GM23338 (cell line): ENCODE measurements around the gene THSD4.

Experiments used
- CREB1 ChIP-seq: fragments of 250-450 bp; sonication (Bioruptor Pico); IDR thresholded peaks from 2 replicates; pipeline ENCODE4 v1.5.0; 2020; ENCODE audit warnings: low read depth, mild to moderate bottlenecking, moderate library complexity
- EZH2 ChIP-seq: fragments of 200-600 bp; sonication (generic); IDR thresholded peaks from one replicate; pipeline ENCODE4 v1.8.0; 2017; ENCODE audit warnings: antibody characterized with exemption, mild to moderate bottlenecking, low read depth; ENCODE audit not compliant: unreplicated experiment
- EZH2phosphoT487 ChIP-seq: fragments of 200-600 bp; sonication (generic); IDR thresholded peaks from one replicate; pipeline ENCODE4 v1.8.1; 2018; ENCODE audit warnings: antibody characterized with exemption; ENCODE audit not compliant: unreplicated experiment
- JUNB ChIP-seq: IDR thresholded peaks from one replicate; pipeline ENCODE4 v1.6.1; 2016; ENCODE audit warnings: antibody characterized with exemption; ENCODE audit not compliant: unreplicated experiment
- NANOG ChIP-seq: IDR thresholded peaks from 2 replicates; pipeline ENCODE4 v1.6.1; 2016; ENCODE audit warnings: antibody characterized with exemption, borderline replicate concordance
- POLR2AphosphoS5 ChIP-seq: IDR thresholded peaks from 2 replicates; pipeline ENCODE4 v1.6.1; 2016; ENCODE audit warnings: antibody characterized with exemption, low read depth
- STAT1 ChIP-seq: IDR thresholded peaks from one replicate; pipeline ENCODE4 v1.6.1; 2016; ENCODE audit warnings: antibody characterized with exemption; ENCODE audit not compliant: unreplicated experiment
- ZNF114 ChIP-seq: fragments of 250-450 bp; sonication (Bioruptor Pico); IDR thresholded peaks from 2 replicates; pipeline ENCODE4 v1.5.0; 2020; ENCODE audit warnings: mild to moderate bottlenecking, moderate library complexity
- ZNF331 ChIP-seq: fragments of 250-450 bp; sonication (Bioruptor Pico); IDR thresholded peaks from 2 replicates; pipeline ENCODE4 v1.5.0; 2020; ENCODE audit warnings: low read depth, mild to moderate bottlenecking, moderate library complexity
- TF ChIP-seq, protein P1 (sequence below), 2 experiments: fragments of 200-600 bp in 1 of 2; sonication (generic) in 1 of 2; conservative IDR thresholded peaks; 2 replicates each; pipeline versions ENCODE4 v1.5.1 to v1.6.1; 2016 to 2017; ENCODE audit warnings: antibody characterized with exemption in 2 of 2, low read depth in 2 of 2, mild to moderate bottlenecking in 2 of 2, moderate library complexity in 1 of 2
- TF ChIP-seq, protein P2 (sequence below): fragments of 250-450 bp; sonication (Bioruptor Pico); IDR thresholded peaks from 2 replicates; pipeline ENCODE4 v1.5.0; 2020; ENCODE audit warnings: mild to moderate bottlenecking, moderate library complexity
- TF ChIP-seq, protein P3 (sequence below): IDR thresholded peaks from one replicate; pipeline ENCODE4 v1.6.1; 2018; ENCODE audit warnings: antibody characterized with exemption; ENCODE audit not compliant: unreplicated experiment
- TF ChIP-seq, protein P4 (sequence below): IDR thresholded peaks from 2 replicates; pipeline ENCODE4 v1.6.1; 2016; ENCODE audit warnings: antibody characterized with exemption

DNA sequence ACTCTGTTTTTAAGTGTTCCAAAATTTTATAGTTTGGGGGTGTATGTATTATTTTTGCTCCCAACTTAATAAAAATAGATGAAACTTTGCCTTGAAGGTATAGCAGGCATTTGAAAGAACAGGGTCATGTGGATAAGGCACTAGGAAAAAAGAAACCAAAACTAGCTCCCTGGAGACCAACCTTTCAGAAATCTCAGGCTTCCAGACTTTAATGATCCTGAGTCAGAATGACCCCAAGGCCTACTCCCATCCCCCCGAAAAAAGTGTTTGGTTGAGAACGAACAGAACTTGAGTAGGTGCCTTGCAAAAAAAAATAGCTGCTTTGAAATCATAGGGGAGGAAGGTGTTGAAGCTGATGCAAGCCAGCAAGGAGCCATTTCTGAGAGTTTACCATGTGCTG is 309.5 kb downstream of the THSD4 start:
- TF ChIP-seq, protein P1, sequence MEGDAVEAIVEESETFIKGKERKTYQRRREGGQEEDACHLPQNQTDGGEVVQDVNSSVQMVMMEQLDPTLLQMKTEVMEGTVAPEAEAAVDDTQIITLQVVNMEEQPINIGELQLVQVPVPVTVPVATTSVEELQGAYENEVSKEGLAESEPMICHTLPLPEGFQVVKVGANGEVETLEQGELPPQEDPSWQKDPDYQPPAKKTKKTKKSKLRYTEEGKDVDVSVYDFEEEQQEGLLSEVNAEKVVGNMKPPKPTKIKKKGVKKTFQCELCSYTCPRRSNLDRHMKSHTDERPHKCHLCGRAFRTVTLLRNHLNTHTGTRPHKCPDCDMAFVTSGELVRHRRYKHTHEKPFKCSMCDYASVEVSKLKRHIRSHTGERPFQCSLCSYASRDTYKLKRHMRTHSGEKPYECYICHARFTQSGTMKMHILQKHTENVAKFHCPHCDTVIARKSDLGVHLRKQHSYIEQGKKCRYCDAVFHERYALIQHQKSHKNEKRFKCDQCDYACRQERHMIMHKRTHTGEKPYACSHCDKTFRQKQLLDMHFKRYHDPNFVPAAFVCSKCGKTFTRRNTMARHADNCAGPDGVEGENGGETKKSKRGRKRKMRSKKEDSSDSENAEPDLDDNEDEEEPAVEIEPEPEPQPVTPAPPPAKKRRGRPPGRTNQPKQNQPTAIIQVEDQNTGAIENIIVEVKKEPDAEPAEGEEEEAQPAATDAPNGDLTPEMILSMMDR (conservative IDR thresholded peaks at IDR 0.05; ENCODE audit: low read depth in 2 of 2), result no peak
- no peak for TF ChIP-seq STAT1
- no peak for TF ChIP-seq EZH2
- no peak for TF ChIP-seq CREB1
- no peak for TF ChIP-seq EZH2phosphoT487
- no peak for TF ChIP-seq NANOG
- TF ChIP-seq POLR2AphosphoS5, result no peak
- TF ChIP-seq ZNF114 (CRISPR knock-in tag), result no peak
- TF ChIP-seq, protein P2, sequence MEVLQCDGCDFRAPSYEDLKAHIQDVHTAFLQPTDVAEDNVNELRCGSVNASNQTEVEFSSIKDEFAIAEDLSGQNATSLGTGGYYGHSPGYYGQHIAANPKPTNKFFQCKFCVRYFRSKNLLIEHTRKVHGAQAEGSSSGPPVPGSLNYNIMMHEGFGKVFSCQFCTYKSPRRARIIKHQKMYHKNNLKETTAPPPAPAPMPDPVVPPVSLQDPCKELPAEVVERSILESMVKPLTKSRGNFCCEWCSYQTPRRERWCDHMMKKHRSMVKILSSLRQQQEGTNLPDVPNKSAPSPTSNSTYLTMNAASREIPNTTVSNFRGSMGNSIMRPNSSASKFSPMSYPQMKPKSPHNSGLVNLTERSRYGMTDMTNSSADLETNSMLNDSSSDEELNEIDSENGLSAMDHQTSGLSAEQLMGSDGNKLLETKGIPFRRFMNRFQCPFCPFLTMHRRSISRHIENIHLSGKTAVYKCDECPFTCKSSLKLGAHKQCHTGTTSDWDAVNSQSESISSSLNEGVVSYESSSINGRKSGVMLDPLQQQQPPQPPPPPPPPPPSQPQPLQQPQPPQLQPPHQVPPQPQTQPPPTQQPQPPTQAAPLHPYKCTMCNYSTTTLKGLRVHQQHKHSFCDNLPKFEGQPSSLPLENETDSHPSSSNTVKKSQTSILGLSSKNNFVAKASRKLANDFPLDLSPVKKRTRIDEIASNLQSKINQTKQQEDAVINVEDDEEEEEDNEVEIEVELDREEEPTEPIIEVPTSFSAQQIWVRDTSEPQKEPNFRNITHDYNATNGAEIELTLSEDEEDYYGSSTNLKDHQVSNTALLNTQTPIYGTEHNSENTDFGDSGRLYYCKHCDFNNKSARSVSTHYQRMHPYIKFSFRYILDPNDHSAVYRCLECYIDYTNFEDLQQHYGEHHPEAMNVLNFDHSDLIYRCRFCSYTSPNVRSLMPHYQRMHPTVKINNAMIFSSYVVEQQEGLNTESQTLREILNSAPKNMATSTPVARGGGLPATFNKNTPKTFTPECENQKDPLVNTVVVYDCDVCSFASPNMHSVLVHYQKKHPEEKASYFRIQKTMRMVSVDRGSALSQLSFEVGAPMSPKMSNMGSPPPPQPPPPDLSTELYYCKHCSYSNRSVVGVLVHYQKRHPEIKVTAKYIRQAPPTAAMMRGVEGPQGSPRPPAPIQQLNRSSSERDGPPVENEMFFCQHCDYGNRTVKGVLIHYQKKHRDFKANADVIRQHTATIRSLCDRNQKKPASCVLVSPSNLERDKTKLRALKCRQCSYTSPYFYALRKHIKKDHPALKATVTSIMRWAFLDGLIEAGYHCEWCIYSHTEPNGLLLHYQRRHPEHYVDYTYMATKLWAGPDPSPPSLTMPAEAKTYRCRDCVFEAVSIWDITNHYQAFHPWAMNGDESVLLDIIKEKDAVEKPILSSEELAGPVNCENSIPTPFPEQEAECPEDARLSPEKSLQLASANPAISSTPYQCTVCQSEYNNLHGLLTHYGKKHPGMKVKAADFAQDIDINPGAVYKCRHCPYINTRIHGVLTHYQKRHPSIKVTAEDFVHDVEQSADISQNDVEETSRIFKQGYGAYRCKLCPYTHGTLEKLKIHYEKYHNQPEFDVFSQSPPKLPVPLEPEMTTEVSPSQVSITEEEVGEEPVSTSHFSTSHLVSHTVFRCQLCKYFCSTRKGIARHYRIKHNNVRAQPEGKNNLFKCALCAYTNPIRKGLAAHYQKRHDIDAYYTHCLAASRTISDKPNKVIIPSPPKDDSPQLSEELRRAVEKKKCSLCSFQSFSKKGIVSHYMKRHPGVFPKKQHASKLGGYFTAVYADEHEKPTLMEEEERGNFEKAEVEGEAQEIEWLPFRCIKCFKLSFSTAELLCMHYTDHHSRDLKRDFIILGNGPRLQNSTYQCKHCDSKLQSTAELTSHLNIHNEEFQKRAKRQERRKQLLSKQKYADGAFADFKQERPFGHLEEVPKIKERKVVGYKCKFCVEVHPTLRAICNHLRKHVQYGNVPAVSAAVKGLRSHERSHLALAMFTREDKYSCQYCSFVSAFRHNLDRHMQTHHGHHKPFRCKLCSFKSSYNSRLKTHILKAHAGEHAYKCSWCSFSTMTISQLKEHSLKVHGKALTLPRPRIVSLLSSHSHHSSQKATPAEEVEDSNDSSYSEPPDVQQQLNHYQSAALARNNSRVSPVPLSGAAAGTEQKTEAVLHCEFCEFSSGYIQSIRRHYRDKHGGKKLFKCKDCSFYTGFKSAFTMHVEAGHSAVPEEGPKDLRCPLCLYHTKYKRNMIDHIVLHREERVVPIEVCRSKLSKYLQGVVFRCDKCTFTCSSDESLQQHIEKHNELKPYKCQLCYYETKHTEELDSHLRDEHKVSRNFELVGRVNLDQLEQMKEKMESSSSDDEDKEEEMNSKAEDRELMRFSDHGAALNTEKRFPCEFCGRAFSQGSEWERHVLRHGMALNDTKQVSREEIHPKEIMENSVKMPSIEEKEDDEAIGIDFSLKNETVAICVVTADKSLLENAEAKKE, result no peak
- no peak for TF ChIP-seq JUNB
- TF ChIP-seq, protein P3, sequence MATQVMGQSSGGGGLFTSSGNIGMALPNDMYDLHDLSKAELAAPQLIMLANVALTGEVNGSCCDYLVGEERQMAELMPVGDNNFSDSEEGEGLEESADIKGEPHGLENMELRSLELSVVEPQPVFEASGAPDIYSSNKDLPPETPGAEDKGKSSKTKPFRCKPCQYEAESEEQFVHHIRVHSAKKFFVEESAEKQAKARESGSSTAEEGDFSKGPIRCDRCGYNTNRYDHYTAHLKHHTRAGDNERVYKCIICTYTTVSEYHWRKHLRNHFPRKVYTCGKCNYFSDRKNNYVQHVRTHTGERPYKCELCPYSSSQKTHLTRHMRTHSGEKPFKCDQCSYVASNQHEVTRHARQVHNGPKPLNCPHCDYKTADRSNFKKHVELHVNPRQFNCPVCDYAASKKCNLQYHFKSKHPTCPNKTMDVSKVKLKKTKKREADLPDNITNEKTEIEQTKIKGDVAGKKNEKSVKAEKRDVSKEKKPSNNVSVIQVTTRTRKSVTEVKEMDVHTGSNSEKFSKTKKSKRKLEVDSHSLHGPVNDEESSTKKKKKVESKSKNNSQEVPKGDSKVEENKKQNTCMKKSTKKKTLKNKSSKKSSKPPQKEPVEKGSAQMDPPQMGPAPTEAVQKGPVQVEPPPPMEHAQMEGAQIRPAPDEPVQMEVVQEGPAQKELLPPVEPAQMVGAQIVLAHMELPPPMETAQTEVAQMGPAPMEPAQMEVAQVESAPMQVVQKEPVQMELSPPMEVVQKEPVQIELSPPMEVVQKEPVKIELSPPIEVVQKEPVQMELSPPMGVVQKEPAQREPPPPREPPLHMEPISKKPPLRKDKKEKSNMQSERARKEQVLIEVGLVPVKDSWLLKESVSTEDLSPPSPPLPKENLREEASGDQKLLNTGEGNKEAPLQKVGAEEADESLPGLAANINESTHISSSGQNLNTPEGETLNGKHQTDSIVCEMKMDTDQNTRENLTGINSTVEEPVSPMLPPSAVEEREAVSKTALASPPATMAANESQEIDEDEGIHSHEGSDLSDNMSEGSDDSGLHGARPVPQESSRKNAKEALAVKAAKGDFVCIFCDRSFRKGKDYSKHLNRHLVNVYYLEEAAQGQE, result no peak
- no peak for TF ChIP-seq ZNF331 (CRISPR knock-in tag)
- TF ChIP-seq, protein P4, sequence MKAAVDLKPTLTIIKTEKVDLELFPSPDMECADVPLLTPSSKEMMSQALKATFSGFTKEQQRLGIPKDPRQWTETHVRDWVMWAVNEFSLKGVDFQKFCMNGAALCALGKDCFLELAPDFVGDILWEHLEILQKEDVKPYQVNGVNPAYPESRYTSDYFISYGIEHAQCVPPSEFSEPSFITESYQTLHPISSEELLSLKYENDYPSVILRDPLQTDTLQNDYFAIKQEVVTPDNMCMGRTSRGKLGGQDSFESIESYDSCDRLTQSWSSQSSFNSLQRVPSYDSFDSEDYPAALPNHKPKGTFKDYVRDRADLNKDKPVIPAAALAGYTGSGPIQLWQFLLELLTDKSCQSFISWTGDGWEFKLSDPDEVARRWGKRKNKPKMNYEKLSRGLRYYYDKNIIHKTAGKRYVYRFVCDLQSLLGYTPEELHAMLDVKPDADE, result no peak
